Astrocyte of the spinal cord (primary cell): Measurements from ENCODE around the gene MEF2D.

Experiments
- DNase-seq: peaks from one replicate; pipeline ENCODE4 v3.0.0; 2011; ENCODE audit warnings: low read depth, low spot score
- H3K4me3 ChIP-seq: 2 replicates; pipeline ENCODE4 v1.5.1; 2011; ENCODE audit warnings: low read depth, mild to moderate bottlenecking, low read length, moderate library complexity
- in situ Hi-C: cut with HindIII; loops from 2 replicates; pipeline ENCODE4 v1.10.0; 2017; ENCODE audit warnings: low sequenced_read_pairs
- TF ChIP-seq, protein P1 (sequence below): IDR thresholded peaks from 2 replicates; pipeline ENCODE4 v1.5.1; 2012; ENCODE audit warnings: low read depth, mild to moderate bottlenecking, low read length, inconsistent platforms

The MEF2D gene

DNA sequence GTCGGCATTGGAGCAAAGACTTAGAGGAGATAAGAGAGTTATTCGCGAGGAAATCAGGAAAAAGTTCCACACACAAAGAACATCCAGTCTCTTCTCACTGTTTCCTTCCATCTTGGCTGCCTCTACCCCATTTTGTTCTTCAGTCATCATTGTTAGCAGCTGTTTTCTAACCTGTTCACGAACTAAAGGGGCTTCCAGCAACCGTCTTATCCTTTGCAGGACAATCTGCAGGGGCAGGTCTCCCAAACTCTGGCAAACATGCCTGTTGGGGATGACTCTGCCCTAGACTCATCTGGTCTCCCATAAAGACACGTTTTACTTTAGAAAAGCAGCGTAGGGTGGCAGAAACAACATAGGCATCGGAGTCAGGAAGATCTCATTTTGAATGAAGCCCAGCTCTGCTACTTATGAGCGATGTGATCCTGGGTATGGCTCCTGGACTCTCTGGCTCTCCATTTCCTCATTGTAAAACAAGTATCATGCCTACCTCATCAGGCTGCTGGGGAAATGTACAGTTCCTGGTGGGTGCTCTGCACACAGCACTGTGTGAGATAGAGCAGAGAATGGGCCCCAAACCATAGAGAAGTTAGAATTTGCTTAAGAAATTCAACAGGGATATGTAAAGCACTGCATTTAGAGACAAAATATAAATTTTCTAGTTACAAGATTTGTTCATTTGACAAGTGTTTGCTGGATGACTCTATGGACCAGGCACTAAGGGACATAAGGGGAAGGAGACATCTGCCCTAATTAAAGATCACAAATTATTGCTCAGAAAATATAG lies 59.7 kb downstream of the MEF2D start:
- TF ChIP-seq, protein P1, sequence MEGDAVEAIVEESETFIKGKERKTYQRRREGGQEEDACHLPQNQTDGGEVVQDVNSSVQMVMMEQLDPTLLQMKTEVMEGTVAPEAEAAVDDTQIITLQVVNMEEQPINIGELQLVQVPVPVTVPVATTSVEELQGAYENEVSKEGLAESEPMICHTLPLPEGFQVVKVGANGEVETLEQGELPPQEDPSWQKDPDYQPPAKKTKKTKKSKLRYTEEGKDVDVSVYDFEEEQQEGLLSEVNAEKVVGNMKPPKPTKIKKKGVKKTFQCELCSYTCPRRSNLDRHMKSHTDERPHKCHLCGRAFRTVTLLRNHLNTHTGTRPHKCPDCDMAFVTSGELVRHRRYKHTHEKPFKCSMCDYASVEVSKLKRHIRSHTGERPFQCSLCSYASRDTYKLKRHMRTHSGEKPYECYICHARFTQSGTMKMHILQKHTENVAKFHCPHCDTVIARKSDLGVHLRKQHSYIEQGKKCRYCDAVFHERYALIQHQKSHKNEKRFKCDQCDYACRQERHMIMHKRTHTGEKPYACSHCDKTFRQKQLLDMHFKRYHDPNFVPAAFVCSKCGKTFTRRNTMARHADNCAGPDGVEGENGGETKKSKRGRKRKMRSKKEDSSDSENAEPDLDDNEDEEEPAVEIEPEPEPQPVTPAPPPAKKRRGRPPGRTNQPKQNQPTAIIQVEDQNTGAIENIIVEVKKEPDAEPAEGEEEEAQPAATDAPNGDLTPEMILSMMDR = no peak
- no peak overlapping the region for H3K4me3 ChIP-seq
- no peak for DNase-seq
- in situ Hi-C loops = no loop called here

DNA sequence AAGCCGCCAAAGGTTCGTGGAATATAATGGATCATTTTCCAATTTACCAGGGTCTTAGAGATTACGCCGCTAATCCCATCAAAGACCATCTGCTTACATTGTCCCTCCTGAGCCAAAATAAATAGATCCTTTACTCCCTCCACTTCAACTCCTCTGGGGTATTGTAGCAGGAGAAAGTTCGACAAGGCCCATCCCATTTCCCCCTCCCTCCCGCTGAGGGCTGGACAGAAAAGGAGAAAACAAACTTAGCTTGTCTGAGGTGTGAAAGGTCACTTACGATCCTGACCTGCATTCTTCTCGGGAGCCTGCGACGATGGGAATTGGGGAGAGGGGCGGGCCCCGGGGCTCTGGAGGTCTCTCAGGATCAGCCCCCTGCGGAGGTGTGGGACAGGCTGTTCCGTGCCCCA lies 60.8 kb downstream of the MEF2D start:
- DNase-seq = no peak
- TF ChIP-seq, protein P1 = no peak
- in situ Hi-C loops = no loop called here
- no peak overlapping the region for H3K4me3 ChIP-seq

DNA sequence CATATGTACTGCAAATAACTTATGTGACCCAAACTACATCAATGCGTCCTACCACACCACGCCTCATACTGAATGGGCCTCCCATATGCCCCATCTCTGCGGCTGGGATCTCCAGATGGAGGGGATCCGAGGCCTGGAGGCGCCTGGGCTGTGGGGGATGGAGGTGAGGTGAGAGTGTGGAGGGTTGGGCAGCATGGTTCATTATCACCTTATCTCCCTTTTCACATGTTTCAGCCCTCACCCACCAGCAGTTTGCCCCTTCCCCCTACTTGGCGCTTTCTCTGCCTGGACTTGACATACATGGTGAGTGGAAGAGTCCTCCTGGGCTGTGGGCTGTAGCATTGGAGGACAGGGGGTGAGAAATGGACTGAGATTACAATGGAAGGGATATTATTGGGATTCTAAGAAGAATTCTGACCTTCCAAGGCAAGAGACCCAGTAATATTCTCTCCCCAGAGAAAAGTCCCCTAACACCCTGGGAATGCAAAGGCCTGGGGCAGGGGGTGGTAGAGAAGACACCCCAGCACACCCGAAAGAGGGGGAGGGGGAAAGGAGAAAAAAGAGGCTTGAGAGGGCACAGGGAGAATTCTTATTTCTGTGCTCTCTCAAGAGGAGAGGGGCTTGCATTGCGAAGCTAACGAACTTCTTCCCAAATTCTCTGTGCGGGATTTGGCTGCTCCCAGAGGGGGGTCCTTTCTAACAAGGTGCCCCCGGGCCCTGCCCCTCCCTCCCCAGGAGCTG lies 61.4 kb downstream of the MEF2D start:
- H3K4me3 ChIP-seq = no peak overlapping the region
- TF ChIP-seq, protein P1 = no peak
- in situ Hi-C loops = no loop called here
- no peak for DNase-seq

DNA sequence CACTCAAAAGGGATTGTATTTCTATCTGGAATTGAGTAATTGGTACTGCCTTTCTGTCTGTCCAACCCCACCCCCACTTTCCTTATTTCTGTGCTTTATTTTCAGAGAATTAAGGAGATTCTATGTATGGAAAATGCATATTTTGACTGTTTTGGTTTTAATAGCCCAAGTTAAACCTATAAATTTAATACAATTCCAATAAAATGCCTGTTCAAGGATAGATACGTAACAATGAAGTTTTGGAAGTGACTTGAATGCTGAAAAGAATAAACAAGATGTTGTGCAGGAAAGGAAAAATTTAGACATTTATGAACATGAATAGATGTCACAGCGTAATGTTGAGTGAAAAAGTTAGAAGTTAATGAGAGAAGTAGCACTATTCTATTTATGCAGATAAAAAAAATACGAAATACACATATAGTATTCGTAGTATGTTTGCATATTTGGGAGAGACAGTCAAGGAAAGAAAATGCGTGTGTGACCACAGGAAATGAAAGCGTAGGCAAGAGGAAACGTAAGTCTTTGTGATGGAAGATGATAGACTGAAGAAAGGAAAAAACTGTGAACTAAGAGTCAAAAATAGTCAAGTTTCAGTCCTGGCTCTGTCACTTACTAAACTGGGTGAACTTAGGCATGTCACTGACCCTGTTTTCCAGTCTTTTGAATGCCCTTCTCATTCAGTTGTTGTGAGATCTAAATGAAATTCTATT lies 62.1 kb downstream of the MEF2D start:
- TF ChIP-seq, protein P1 = no peak
- in situ Hi-C loops = no loop called here
- H3K4me3 ChIP-seq = no peak overlapping the region
- no peak for DNase-seq

DNA sequence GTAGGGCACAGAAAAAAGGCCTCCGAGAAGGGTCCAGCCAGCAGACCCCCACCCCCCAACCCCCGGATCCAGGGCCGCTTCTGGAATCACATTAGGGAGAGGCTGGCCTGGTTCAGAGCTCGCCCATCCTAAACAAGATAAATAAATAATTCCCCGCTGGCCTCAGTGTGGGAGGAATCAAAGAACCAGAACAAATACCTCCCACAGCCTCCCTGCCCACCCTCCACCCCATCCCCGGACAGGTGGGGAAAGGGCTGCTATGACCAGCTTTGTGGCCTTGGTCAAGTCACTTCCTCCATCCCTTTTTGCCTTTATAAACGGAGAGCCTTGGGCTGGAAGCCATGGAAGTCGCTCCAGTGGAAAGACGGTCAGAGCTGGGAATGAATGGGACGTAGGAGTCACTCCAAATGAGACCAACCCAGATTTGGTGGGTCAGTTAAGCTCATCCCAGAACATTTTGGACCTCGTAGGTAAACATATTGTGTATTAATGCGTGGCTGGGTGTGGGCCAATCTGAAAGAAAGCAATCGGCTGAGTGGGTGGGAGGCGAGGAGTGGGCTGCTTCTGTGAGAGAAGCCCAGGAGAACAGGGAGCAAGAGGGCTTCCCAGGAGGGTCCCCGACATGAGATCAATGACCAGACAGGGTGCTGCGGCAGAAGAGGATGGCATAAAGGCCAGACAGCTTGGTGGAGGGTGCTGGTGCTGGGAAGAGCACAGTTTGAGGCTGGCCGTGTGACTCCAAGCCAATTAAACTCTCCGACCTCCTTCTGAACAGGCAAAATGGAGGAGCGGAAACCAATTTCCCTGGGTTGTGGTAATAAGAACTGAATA lies 63.3 kb downstream of the MEF2D start:
- DNase-seq = no peak
- H3K4me3 ChIP-seq = no peak overlapping the region
- in situ Hi-C loops = no loop called here
- TF ChIP-seq, protein P1 = no peak
